GM10248 (cell line): Measurements from ENCODE around the gene RBM46.
"Not testable (repeated sequence)": the region's sequence is repeated elsewhere in the genome, so short reads cannot be mapped to it uniquely, and the experiment has no call there.

Experiments used
- CTCF ChIA-PET: fragments of 300-600 bp; sonication (Branson Sonifier 250); formaldehyde crosslinking; extraction: SDS; loops from one replicate; lab custom pipeline; 2021; ENCODE audit warnings: antibody characterized with exemption; lab: Yijun Ruan, JAX
- POLR2A ChIA-PET: fragments of 350-650 bp; sonication (Branson Sonifier 250); formaldehyde crosslinking; extraction: SDS; loops from one replicate; lab custom pipeline; 2020; ENCODE audit warnings: antibody characterized with exemption; lab: Yijun Ruan, JAX
- DNase-seq: peaks from one replicate; pipeline ENCODE4 v3.0.0; 2012; ENCODE audit errors: extremely low spot score
- TF ChIP-seq, protein P1 (sequence below): IDR thresholded peaks from 2 replicates; pipeline ENCODE4 v1.5.1; 2012; ENCODE audit warnings: mild to moderate bottlenecking, low read depth; ENCODE audit errors: extremely low read depth, missing control alignments, control extremely low read depth

RBM46 gene

DNA sequence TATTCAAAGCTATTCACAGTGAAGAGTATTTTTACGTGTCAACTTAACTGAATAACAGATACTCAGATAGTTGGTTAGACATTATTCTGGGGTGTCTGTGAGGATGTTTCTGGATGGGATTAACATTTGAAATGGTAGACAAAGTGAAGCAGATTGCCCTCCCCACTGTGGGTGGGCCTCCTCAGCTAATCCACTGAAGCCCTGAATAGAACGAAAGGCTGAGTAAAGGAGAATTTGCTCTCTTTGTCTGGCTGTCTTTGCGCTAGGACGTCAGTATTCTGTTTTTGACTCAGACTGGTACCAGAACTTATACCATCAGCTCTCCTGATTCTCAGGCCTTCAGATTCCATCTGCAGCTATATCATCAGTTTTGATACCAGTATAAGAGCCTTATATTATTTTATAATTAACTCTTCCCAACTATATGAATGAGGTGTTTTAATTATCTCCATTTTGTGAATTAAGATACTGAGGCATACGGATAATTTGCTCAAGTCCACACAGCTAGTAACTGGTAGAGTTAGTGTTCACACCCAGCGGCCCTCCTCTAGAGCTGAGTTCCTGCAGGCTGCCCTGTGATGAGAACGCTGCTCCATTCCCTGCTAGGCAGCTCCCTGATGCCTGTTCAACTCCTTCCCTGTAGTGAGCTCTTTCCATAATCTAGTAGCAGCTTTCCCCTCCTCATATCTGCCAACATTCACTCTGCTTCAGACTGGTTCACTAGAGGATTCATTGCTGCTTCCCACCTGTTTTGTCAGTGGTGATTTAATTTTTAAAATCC is 87.5 kb downstream of the RBM46 start:
- TF ChIP-seq, protein P1, sequence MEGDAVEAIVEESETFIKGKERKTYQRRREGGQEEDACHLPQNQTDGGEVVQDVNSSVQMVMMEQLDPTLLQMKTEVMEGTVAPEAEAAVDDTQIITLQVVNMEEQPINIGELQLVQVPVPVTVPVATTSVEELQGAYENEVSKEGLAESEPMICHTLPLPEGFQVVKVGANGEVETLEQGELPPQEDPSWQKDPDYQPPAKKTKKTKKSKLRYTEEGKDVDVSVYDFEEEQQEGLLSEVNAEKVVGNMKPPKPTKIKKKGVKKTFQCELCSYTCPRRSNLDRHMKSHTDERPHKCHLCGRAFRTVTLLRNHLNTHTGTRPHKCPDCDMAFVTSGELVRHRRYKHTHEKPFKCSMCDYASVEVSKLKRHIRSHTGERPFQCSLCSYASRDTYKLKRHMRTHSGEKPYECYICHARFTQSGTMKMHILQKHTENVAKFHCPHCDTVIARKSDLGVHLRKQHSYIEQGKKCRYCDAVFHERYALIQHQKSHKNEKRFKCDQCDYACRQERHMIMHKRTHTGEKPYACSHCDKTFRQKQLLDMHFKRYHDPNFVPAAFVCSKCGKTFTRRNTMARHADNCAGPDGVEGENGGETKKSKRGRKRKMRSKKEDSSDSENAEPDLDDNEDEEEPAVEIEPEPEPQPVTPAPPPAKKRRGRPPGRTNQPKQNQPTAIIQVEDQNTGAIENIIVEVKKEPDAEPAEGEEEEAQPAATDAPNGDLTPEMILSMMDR: no peak
- CTCF ChIA-PET: interaction anchor here (1.0 to 1.4 kb wide), 3 partner anchors 9 to 12 kb away, joined by 3 to 4 read pairs (median 3); no protein-coding TSS in a partner anchor
- no peak for DNase-seq
- POLR2A ChIA-PET: no interaction called here

DNA sequence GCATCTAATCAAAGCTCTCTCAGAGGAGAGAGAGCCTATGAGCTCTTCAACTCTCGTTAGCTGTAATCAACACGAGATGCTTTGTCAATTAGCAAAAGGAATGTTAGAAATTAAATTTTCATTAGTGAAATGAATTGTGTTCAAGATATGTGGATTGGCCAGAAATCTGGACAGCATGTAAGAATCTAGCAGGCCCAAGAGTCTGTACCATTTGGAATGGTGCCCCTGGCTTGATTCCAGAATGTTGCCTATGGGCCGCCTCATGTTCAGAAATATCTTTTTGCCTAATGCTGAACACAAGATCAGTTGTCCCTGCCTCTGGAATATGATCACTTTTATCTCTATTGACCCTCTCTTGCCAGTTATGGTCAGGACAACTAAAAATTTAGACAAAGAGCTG is 88.2 kb downstream of the RBM46 start:
- no peak for DNase-seq
- ChIA-PET CTCF (interaction anchor here (1.7 kb wide), 1 partner anchor 11 kb away, joined by 8 read pairs; no protein-coding TSS in a partner anchor), POLR2A (no interaction called here)
- TF ChIP-seq, protein P1: no peak

DNA sequence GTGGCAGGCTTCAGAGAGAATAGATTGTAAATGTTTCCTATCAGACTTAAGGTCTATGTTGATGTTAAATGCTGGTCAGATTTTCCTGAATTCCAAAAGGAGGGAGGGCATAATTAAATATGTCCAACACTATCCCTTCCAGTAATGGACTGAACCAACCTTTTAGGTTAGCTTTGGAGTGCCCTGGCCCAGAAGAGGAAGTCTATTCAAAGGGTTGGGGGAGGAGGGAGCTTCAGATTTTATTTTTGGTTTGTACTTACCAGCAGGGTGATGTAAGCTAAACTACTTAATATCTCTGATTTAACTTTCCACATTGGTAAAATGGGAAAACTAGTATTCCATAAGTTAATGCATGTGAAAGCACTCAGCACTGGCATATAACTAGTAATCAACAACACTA is 91.1 kb downstream of the RBM46 start:
- ChIA-PET POLR2A (no interaction called here), CTCF (interaction anchor here (1.0 to 2.0 kb wide), 4 partner anchors 9 to 31 kb away, joined by 3 to 7 read pairs (median 4); no protein-coding TSS in a partner anchor)
- TF ChIP-seq, protein P1: no peak
- DNase-seq: no peak

DNA sequence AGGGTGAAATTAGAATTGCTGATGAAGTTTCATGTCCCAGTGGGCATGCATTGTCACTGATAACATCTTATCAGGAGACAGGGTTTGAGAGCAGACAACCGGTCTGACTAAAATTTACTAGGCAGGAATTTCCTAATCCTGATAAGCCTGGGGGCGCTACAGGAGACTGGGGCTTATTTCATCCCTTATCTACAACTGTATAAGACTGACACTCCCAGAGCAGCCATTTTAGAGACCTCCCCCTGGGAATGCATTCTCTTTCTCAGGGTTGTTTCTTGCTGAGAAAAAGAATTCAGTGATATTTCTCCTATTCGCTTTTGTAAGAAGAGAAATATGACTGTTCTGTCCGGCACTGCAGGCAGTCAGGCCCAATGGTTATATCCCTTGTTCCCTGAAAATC is 93.0 kb downstream of the RBM46 start:
- POLR2A ChIA-PET, DNase-seq, CTCF ChIA-PET: not testable (repeated sequence)

DNA sequence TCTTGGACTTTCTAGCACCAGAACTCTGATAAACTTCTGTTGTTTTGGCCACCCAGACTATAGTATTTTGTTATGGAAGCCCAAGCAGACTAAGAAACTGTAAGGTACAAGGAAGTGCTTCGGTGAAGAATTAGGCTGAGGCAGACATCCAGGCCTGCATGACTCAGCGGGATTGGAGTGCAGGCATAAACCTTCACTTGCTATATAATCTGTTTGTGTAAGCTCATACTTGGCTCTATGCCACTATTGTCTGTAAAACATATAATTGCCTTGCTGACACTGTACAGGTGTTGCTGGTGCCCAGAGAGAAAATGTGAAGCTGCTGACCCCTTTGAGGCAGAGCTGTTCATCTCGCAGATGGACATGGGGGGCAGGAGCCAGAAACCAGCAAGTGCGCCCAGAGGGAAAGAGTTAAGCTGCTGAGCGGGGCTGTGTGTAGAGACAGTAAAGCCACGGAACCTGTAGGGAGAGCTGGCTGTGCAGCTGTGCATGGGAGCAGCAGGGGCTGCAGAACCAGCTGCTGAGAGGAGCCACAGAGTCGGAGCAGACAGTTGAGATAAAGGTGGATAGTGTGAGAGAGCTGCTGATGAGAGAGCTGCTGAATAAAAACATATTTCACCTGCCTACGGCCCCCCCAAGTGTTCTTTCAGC is 96.2 kb downstream of the RBM46 start:
- CTCF ChIA-PET: interaction anchor here (1.0 kb wide), 2 partner anchors 9 to 10 kb away, joined by 4 to 5 read pairs; no protein-coding TSS in a partner anchor
- TF ChIP-seq, protein P1: no peak
- POLR2A ChIA-PET: no interaction called here
- no peak for DNase-seq
